ENCODE results near the gene FOXE3. TPM values are rescaled to one million over a fixed set of nuclear protein-coding genes. Genes with fewer than 3 reads are reported as not detected.

FOXE3 gene
- total RNA-seq, 1 experiment from 2014 or later, result 0.20 TPM

GRCh38 chr1:47460456-47460855 lies 44.4 kb downstream of the FOXE3 start:
- POLR2A ChIA-PET, result no interaction called here
- Histone ChIP-seq H3K79me2 (ENCODE audit: insufficient read depth, low read length) (no peaks in the 10 kb centered on the region), H3K4me3 (replicated peaks in 1 of 2; ENCODE audit: low read depth in 1 of 2, low read length in 2 of 2) (no peak overlapping the region), H3K27me3 (ENCODE audit: insufficient read depth, low read length) (peaks cover 42% of the 10 kb centered on the region), H4K20me1 (ENCODE audit: insufficient read depth) (no peaks in the 10 kb centered on the region), H3K9me2 (ENCODE audit: insufficient read depth) (no peaks in the 10 kb centered on the region), H2AFZ (ENCODE audit: low read depth, low read length, poor library complexity, severe bottlenecking) (no peak overlapping the region), H3K4me2 (ENCODE audit: low read length) (no peak overlapping the region), H3K9ac (ENCODE audit: low read length) (no peak overlapping the region), H3K36me3 (ENCODE audit: control insufficient read depth in 1 of 2, insufficient read depth in 2 of 2, low read length in 2 of 2) (no peaks in the 10 kb centered on the region), H3K9me3 (ENCODE audit: control insufficient read depth in 1 of 2, insufficient read depth in 1 of 2, low read depth in 1 of 2, low read length in 2 of 2) (no peaks in the 10 kb centered on the region), H3K27ac (ENCODE audit: low read depth, low read length) (no peak overlapping the region), H3K4me1 (ENCODE audit: control insufficient read depth in 1 of 2, insufficient read depth in 2 of 2, low read length in 2 of 2) (no peaks in the 10 kb centered on the region)
- RAD21 ChIA-PET (ENCODE audit: low non-redundant PET in 1 of 2, low total read pairs in 2 of 2, uncharacterized antibody in 2 of 2, unreplicated experiment in 2 of 2), result no interaction called here
- DNase-seq (ENCODE audit: low read depth, low spot score), result no peak
- ATAC-seq, result no peak
- intact Hi-C loops (cut with micrococcal nuclease), result no loop called here
- TF ChIP-seq EZH2phosphoT487 (IDR thresholded peaks at IDR 0.05; ENCODE audit: borderline replicate concordance) (no peak), TCF7L2 (IDR thresholded peaks at IDR 0.05; ENCODE audit: borderline replicate concordance, extremely low read depth, insufficient read depth, insufficient read length) (no peak), FOSL1 (IDR thresholded peaks at IDR 0.05; ENCODE audit: low read depth) (no peak), ELF1 (IDR thresholded peaks at IDR 0.05; ENCODE audit: borderline replicate concordance, low read depth) (no peak), RAD21 (IDR thresholded peaks at IDR 0.05; ENCODE audit: low read depth) (no peak), CBX3 (IDR thresholded peaks at IDR 0.05; ENCODE audit: low read depth) (no peak), YY1 (IDR thresholded peaks at IDR 0.05; ENCODE audit: extremely low read depth, insufficient replicate concordance, low read depth, low read length) (no peak), CTCF (IDR thresholded peaks at IDR 0.05 in 2 of 3, conservative IDR thresholded peaks at IDR 0.05 in 1 of 3; ENCODE audit: borderline replicate concordance in 1 of 3, insufficient read depth in 1 of 3, low read depth in 2 of 3, low read length in 2 of 3) (no peak), EZH2 (IDR thresholded peaks at IDR 0.05) (no peak), SP1 (IDR thresholded peaks at IDR 0.05; ENCODE audit: low read depth) (no peak), ZBTB33 (IDR thresholded peaks at IDR 0.05; ENCODE audit: extremely low read depth, insufficient replicate concordance, low read length) (no peak), SRF (IDR thresholded peaks at IDR 0.05; ENCODE audit: low read depth) (no peak), ATF3 (IDR thresholded peaks at IDR 0.05) (no peak), JUND (IDR thresholded peaks at IDR 0.05) (no peak), SIN3A (IDR thresholded peaks at IDR 0.05; ENCODE audit: low read depth) (no peak)
- no TSS peak for BruUV-seq (replicated peaks)
- CTCF ChIA-PET, result interaction anchor here (1.1 to 1.8 kb wide), 2 partner anchors 10 to 11 kb away, joined by 3 read pairs; no protein-coding TSS in a partner anchor

All from HCT116 (cell line).